ENCODE measurements around the gene DENND1A.

DNA sequence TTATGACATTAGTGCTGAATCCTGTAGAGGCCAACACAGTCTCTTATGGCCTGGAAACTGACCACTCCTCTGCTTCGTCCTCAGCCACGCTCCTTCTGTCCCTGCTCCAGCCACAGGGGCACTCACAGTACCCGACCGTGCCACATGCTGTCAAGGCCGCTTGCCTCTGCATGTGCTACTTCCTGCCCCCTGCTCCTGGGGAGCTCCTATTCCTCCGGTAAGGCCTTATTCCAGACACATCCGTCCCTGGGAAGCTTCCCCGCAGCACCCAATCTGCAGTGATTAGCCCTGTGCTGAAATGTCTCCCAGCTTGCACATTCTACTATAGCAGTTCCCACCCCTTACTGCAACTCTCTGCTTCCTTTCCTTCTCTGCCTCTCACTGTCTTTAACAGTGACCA, 386.4 kb downstream of the DENND1A start:
- TF ChIP-seq, protein P1, sequence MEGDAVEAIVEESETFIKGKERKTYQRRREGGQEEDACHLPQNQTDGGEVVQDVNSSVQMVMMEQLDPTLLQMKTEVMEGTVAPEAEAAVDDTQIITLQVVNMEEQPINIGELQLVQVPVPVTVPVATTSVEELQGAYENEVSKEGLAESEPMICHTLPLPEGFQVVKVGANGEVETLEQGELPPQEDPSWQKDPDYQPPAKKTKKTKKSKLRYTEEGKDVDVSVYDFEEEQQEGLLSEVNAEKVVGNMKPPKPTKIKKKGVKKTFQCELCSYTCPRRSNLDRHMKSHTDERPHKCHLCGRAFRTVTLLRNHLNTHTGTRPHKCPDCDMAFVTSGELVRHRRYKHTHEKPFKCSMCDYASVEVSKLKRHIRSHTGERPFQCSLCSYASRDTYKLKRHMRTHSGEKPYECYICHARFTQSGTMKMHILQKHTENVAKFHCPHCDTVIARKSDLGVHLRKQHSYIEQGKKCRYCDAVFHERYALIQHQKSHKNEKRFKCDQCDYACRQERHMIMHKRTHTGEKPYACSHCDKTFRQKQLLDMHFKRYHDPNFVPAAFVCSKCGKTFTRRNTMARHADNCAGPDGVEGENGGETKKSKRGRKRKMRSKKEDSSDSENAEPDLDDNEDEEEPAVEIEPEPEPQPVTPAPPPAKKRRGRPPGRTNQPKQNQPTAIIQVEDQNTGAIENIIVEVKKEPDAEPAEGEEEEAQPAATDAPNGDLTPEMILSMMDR (IDR thresholded peaks at IDR 0.05) = no peak
- no peak for TF ChIP-seq POLR2A (IDR thresholded peaks at IDR 0.05)

Measured in adrenal gland (tissue), 5 donors.